SK-N-SH treated with all-trans-retinoic acid at 6 μM for 48 hours (cell line): ENCODE measurements around the gene AJUBA.

Source experiments
- ESRRG ChIP-seq: fragments of 250-450 bp; sonication (Bioruptor Pico); IDR thresholded peaks from 2 replicates; pipeline ENCODE4 v1.6.1; 2021; ENCODE audit warnings: mild to moderate bottlenecking
- GLIS3 ChIP-seq: fragments of 250-450 bp; sonication (Bioruptor Pico); IDR thresholded peaks from 2 replicates; pipeline ENCODE4 v1.5.0; 2020; ENCODE audit warnings: mild to moderate bottlenecking, moderate library complexity
- ISL1 ChIP-seq: fragments of 250-450 bp; sonication (Bioruptor Pico); IDR thresholded peaks from 2 replicates; pipeline ENCODE4 v2.1.2; 2022; ENCODE audit warnings: mild to moderate bottlenecking, moderate library complexity
- OSR1 ChIP-seq: fragments of 250-450 bp; sonication (Bioruptor Pico); IDR thresholded peaks from 2 replicates; pipeline ENCODE4 v1.8.0; 2022; ENCODE audit warnings: moderate library complexity, mild to moderate bottlenecking, inconsistent platforms
- PPARA ChIP-seq: fragments of 250-450 bp; sonication (Bioruptor Pico); IDR thresholded peaks from 2 replicates; pipeline ENCODE4 v1.5.0; 2020; ENCODE audit warnings: mild to moderate bottlenecking, borderline replicate concordance
- TCF4 ChIP-seq: fragments of 250-450 bp; sonication (Bioruptor Pico); IDR thresholded peaks from 2 replicates; pipeline ENCODE4 v1.8.0; 2021; ENCODE audit warnings: mild to moderate bottlenecking, moderate library complexity, borderline replicate concordance
- TOX ChIP-seq: fragments of 250-450 bp; sonication (Bioruptor Pico); IDR thresholded peaks from 2 replicates; pipeline ENCODE4 v1.8.0; 2021; ENCODE audit warnings: mild to moderate bottlenecking, moderate library complexity, borderline replicate concordance
- ZFP3 ChIP-seq: fragments of 250-450 bp; sonication (Bioruptor Pico); IDR thresholded peaks from 2 replicates; pipeline ENCODE4 v1.5.0; 2020; ENCODE audit warnings: mild to moderate bottlenecking, moderate library complexity
- ZFP30 ChIP-seq: fragments of 450-650 bp; formaldehyde crosslinking; IDR thresholded peaks from 2 replicates; pipeline ENCODE4 v1.5.0; 2022; ENCODE audit warnings: mild to moderate bottlenecking, moderate library complexity
- ZNF70 ChIP-seq: fragments of 450-650 bp; formaldehyde crosslinking; IDR thresholded peaks from 2 replicates; pipeline ENCODE4 v1.5.0; 2020; ENCODE audit warnings: mild to moderate bottlenecking, moderate library complexity
- ZNF8 ChIP-seq: fragments of 450-650 bp; formaldehyde crosslinking; IDR thresholded peaks from 2 replicates; pipeline ENCODE4 v1.5.0; 2020; ENCODE audit warnings: mild to moderate bottlenecking, moderate library complexity
- TF ChIP-seq, protein P1 (sequence below): fragments of 250-450 bp; sonication (Bioruptor Pico); IDR thresholded peaks from 2 replicates; pipeline ENCODE4 v1.8.0; 2020; ENCODE audit warnings: mild to moderate bottlenecking, moderate library complexity, borderline replicate concordance
- TF ChIP-seq, protein P2 (sequence below): fragments of 250-450 bp; sonication (Bioruptor Pico); IDR thresholded peaks from 2 replicates; pipeline ENCODE4 v1.5.0; 2020; ENCODE audit warnings: mild to moderate bottlenecking, moderate library complexity
- TF ChIP-seq, protein P3 (sequence below): fragments of 250-450 bp; sonication (Bioruptor Pico); IDR thresholded peaks from 2 replicates; pipeline ENCODE4 v1.5.1; 2021; ENCODE audit warnings: mild to moderate bottlenecking, moderate library complexity

DNA sequence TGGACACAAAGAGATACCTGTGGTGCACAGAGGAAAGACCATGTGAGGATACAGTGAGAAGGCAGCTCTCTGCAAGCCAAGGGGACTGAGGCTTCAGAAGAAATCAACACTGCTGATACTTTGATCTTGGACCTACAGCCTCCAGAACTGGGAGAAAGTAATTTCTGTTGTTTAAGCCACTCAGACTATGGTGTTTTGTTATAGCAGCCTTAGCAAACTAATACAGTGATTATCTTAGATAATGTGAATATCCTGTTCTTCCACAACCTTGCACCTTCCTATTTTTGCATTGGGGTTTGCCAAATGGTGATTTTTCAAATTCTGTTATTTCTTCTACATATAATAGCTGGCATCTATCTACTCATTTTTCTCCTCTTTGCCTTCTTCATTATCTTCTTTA lies 35.8 kb upstream of the AJUBA start:
- TF ChIP-seq, protein P1, sequence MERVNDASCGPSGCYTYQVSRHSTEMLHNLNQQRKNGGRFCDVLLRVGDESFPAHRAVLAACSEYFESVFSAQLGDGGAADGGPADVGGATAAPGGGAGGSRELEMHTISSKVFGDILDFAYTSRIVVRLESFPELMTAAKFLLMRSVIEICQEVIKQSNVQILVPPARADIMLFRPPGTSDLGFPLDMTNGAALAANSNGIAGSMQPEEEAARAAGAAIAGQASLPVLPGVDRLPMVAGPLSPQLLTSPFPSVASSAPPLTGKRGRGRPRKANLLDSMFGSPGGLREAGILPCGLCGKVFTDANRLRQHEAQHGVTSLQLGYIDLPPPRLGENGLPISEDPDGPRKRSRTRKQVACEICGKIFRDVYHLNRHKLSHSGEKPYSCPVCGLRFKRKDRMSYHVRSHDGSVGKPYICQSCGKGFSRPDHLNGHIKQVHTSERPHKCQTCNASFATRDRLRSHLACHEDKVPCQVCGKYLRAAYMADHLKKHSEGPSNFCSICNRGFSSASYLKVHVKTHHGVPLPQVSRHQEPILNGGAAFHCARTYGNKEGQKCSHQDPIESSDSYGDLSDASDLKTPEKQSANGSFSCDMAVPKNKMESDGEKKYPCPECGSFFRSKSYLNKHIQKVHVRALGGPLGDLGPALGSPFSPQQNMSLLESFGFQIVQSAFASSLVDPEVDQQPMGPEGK (CRISPR knock-in tag): no peak
- TF ChIP-seq ZNF8 (CRISPR knock-in tag) (no peak), ZFP3 (CRISPR knock-in tag) (no peak), ISL1 (CRISPR knock-in tag) (no peak), ESRRG (CRISPR knock-in tag) (no peak), GLIS3 (CRISPR knock-in tag) (no peak), PPARA (CRISPR knock-in tag) (no peak), OSR1 (CRISPR knock-in tag) (no peak), ZNF70 (CRISPR knock-in tag) (no peak), TOX (CRISPR knock-in tag) (no peak), TCF4 (CRISPR knock-in tag) (no peak), ZFP30 (CRISPR knock-in tag) (no peak)
- TF ChIP-seq, protein P2, sequence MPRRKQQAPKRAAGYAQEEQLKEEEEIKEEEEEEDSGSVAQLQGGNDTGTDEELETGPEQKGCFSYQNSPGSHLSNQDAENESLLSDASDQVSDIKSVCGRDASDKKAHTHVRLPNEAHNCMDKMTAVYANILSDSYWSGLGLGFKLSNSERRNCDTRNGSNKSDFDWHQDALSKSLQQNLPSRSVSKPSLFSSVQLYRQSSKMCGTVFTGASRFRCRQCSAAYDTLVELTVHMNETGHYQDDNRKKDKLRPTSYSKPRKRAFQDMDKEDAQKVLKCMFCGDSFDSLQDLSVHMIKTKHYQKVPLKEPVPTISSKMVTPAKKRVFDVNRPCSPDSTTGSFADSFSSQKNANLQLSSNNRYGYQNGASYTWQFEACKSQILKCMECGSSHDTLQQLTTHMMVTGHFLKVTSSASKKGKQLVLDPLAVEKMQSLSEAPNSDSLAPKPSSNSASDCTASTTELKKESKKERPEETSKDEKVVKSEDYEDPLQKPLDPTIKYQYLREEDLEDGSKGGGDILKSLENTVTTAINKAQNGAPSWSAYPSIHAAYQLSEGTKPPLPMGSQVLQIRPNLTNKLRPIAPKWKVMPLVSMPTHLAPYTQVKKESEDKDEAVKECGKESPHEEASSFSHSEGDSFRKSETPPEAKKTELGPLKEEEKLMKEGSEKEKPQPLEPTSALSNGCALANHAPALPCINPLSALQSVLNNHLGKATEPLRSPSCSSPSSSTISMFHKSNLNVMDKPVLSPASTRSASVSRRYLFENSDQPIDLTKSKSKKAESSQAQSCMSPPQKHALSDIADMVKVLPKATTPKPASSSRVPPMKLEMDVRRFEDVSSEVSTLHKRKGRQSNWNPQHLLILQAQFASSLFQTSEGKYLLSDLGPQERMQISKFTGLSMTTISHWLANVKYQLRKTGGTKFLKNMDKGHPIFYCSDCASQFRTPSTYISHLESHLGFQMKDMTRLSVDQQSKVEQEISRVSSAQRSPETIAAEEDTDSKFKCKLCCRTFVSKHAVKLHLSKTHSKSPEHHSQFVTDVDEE (CRISPR knock-in tag): no peak
- TF ChIP-seq, protein P3, sequence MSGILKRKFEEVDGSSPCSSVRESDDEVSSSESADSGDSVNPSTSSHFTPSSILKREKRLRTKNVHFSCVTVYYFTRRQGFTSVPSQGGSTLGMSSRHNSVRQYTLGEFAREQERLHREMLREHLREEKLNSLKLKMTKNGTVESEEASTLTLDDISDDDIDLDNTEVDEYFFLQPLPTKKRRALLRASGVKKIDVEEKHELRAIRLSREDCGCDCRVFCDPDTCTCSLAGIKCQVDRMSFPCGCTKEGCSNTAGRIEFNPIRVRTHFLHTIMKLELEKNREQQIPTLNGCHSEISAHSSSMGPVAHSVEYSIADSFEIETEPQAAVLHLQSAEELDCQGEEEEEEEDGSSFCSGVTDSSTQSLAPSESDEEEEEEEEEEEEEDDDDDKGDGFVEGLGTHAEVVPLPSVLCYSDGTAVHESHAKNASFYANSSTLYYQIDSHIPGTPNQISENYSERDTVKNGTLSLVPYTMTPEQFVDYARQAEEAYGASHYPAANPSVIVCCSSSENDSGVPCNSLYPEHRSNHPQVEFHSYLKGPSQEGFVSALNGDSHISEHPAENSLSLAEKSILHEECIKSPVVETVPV: no peak
